IMR-90 (cell line): ENCODE measurements around the gene LTC4S. TPM values are rescaled to one million over a fixed set of nuclear protein-coding genes. Genes with fewer than 3 reads are reported as not detected.

Experiments
- ATAC-seq: fragments of 200-7000 bp; cut with Tn5 transposase; 2 replicates; pipeline ENCODE4 v1.9.1; 2020; ENCODE audit warnings: low read depth, mild to moderate bottlenecking, moderate library complexity
- BruUV-seq: library from RNA; stranded (reverse); fragments of 400-500 nt; replicated peaks from 2 replicates; lab custom pipeline; 2021; lab: Mats Ljungman, UMichigan
- CTCF ChIA-PET: fragments of 300-600 bp; formaldehyde crosslinking; extraction: SDS; loops from one replicate; lab custom pipeline; 2021; ENCODE audit warnings: antibody characterized with exemption; lab: Yijun Ruan, JAX
- POLR2A ChIA-PET: fragments of 300-600 bp; sonication (Branson Sonifier 250); formaldehyde crosslinking; loops from one replicate; lab custom pipeline; 2022; ENCODE audit warnings: antibody characterized with exemption; ENCODE audit not compliant: unreplicated experiment; lab: Charles Lee
- DNase-seq: peaks from one replicate; pipeline ENCODE4 v3.0.0; 2013
- H2AFZ ChIP-seq: replicated peaks from 2 replicates; pipeline ENCODE3; 2013; ENCODE audit warnings: low read length, mild to moderate bottlenecking; ENCODE audit not compliant: poor library complexity
- H2AK5ac ChIP-seq: 2 replicates; pipeline ENCODE4 v1.6.1; 2013; ENCODE audit warnings: low read depth, low read length, inconsistent platforms
- H2AK9ac ChIP-seq: replicated peaks from 2 replicates; pipeline ENCODE3; 2013; ENCODE audit warnings: mild to moderate bottlenecking, low read depth, low read length, moderate library complexity; ENCODE audit not compliant: poor library complexity
- H2BK120ac ChIP-seq: 2 replicates; pipeline ENCODE4 v1.6.1; 2013; ENCODE audit warnings: low read depth, low read length, inconsistent platforms
- H2BK15ac ChIP-seq: 3 replicates; pipeline ENCODE4 v1.6.1; 2013; ENCODE audit warnings: low read depth, low read length, inconsistent platforms
- H2BK20ac ChIP-seq: 2 replicates; pipeline ENCODE4 v1.6.1; 2013; ENCODE audit warnings: low read depth, mild to moderate bottlenecking, inconsistent platforms, low read length, moderate library complexity
- H2BK5ac ChIP-seq: 2 replicates; pipeline ENCODE4 v1.6.1; 2013; ENCODE audit warnings: mild to moderate bottlenecking, low read depth, low read length, inconsistent platforms; ENCODE audit not compliant: poor library complexity, severe bottlenecking
- H3K14ac ChIP-seq: replicated peaks from 2 replicates; pipeline ENCODE4 v1.6.1; 2013; ENCODE audit warnings: low read depth, low read length, inconsistent platforms
- H3K18ac ChIP-seq: 2 replicates; pipeline ENCODE4 v1.6.1; 2013; ENCODE audit warnings: low read depth, low read length, control low read depth
- H3K23ac ChIP-seq: 2 replicates; pipeline ENCODE4 v1.6.1; 2013; ENCODE audit warnings: low read depth, low read length, inconsistent platforms
- H3K27ac ChIP-seq: 2 replicates; pipeline ENCODE4 v1.5.1; 2013; ENCODE audit warnings: mild to moderate bottlenecking, control low read depth, low read length; ENCODE audit not compliant: insufficient read depth
- H3K27me3 ChIP-seq: 2 replicates; pipeline ENCODE4 v1.6.1; 2013; ENCODE audit warnings: low read length; ENCODE audit not compliant: control insufficient read depth, insufficient read depth
- H3K36me3 ChIP-seq: 2 replicates; pipeline ENCODE4 v1.6.1; 2013; ENCODE audit warnings: low read length, mixed read lengths; ENCODE audit not compliant: control insufficient read depth, insufficient read depth
- H3K4ac ChIP-seq: 2 replicates; pipeline ENCODE4 v1.6.1; 2013; ENCODE audit warnings: low read depth, low read length, inconsistent platforms
- H3K4me1 ChIP-seq: 2 replicates; pipeline ENCODE4 v1.6.1; 2013; ENCODE audit warnings: low read length, mixed read lengths; ENCODE audit not compliant: control insufficient read depth, insufficient read depth
- H3K4me2 ChIP-seq: 2 replicates; pipeline ENCODE4 v1.6.1; 2013; ENCODE audit warnings: low read depth, mild to moderate bottlenecking, control low read depth, low read length, moderate library complexity
- H3K4me3 ChIP-seq: 2 replicates; pipeline ENCODE4 v1.5.1; 2013; ENCODE audit warnings: low read depth, mild to moderate bottlenecking, control low read depth, low read length, moderate library complexity; ENCODE audit not compliant: insufficient read depth
- H3K56ac ChIP-seq: 2 replicates; pipeline ENCODE4 v1.6.1; 2013; ENCODE audit warnings: low read length, inconsistent platforms; ENCODE audit not compliant: insufficient read depth; ENCODE audit errors: extremely low read depth
- H3K79me1 ChIP-seq, 2 experiments: 2 replicates each; pipeline ENCODE4 v1.6.1; 2013; ENCODE audit warnings: low read length in 2 of 2, inconsistent platforms in 1 of 2, low read depth in 1 of 2
- H3K9ac ChIP-seq: 2 replicates; pipeline ENCODE4 v1.6.1; 2013; ENCODE audit warnings: low read depth, low read length, control low read depth
- H3K9me1 ChIP-seq: 2 replicates; pipeline ENCODE4 v1.6.1; 2013; ENCODE audit warnings: low read length, inconsistent platforms; ENCODE audit not compliant: insufficient read depth
- H3K9me3 ChIP-seq: 2 replicates; pipeline ENCODE4 v1.6.1; 2013; ENCODE audit warnings: low read length; ENCODE audit not compliant: control insufficient read depth, insufficient read depth
- H4K20me1 ChIP-seq: 2 replicates; pipeline ENCODE4 v1.6.1; 2013; ENCODE audit warnings: low read length, inconsistent platforms; ENCODE audit not compliant: insufficient read depth
- H4K5ac ChIP-seq: 2 replicates; pipeline ENCODE4 v1.6.1; 2013; ENCODE audit warnings: mild to moderate bottlenecking, low read depth, low read length, control low read depth
- H4K8ac ChIP-seq, 2 experiments: 2 replicates each; pipeline ENCODE4 v1.6.1; 2013; ENCODE audit warnings: low read depth in 2 of 2, low read length in 2 of 2, control low read depth in 1 of 2, inconsistent platforms in 1 of 2
- H4K91ac ChIP-seq: 2 replicates; pipeline ENCODE4 v1.6.1; 2013; ENCODE audit warnings: low read depth, low read length, inconsistent platforms; ENCODE audit not compliant: insufficient read depth
- CEBPB ChIP-seq: IDR thresholded peaks from 2 replicates; pipeline ENCODE4 v1.6.1; 2012; ENCODE audit warnings: low read depth, low read length, improper control_type of control experiment
- CTCF ChIP-seq: conservative IDR thresholded peaks from 2 replicates; pipeline ENCODE4 v1.5.1; 2012; ENCODE audit warnings: mild to moderate bottlenecking, low read depth, low read length, improper control_type of control experiment
- ELK1 ChIP-seq: fragments of 150-350 bp; IDR thresholded peaks from 2 replicates; pipeline ENCODE4 v1.6.1; 2016; ENCODE audit warnings: low read depth, mild to moderate bottlenecking, low read length, moderate library complexity, borderline replicate concordance
- FOS ChIP-seq: fragments of 150-350 bp; IDR thresholded peaks from 2 replicates; pipeline ENCODE4 v1.6.1; 2016; ENCODE audit warnings: low read depth, low read length
- MAZ ChIP-seq: IDR thresholded peaks from 2 replicates; pipeline ENCODE4 v1.6.1; 2012; ENCODE audit warnings: low read depth, mild to moderate bottlenecking, low read length, improper control_type of control experiment, moderate library complexity, borderline replicate concordance
- MXI1 ChIP-seq: IDR thresholded peaks from 2 replicates; pipeline ENCODE4 v1.6.1; 2012; ENCODE audit warnings: low read depth, mild to moderate bottlenecking, low read length, moderate library complexity, borderline replicate concordance
- NFE2L2 ChIP-seq: fragments of 150-350 bp; IDR thresholded peaks from 2 replicates; pipeline ENCODE4 v1.6.1; 2016; ENCODE audit warnings: low read depth, mild to moderate bottlenecking, low read length
- POLR2A ChIP-seq: IDR thresholded peaks from 2 replicates; pipeline ENCODE4 v1.6.1; 2012; ENCODE audit warnings: mild to moderate bottlenecking, low read depth, low read length
- RCOR1 ChIP-seq: IDR thresholded peaks from 2 replicates; pipeline ENCODE4 v1.6.1; 2012; ENCODE audit warnings: mild to moderate bottlenecking, low read length, improper control_type of control experiment; ENCODE audit not compliant: insufficient replicate concordance
- RFX5 ChIP-seq: IDR thresholded peaks from 2 replicates; pipeline ENCODE4 v1.8.0; 2012; ENCODE audit warnings: low read depth, mild to moderate bottlenecking, low read length, moderate library complexity
- SMC3 ChIP-seq: fragments of 150-350 bp; IDR thresholded peaks from 2 replicates; pipeline ENCODE4 v1.6.1; 2016; ENCODE audit warnings: low read depth, mild to moderate bottlenecking, antibody characterized with exemption, low read length, moderate library complexity
- WGBS, 2 experiments: methylation state at CpG; one replicate each; pipeline versions ENCODE4 v1.1.5 to v1.1.7; 2013; ENCODE audit warnings: missing lambda C conversion rate in 2 of 2; ENCODE audit not compliant: insufficient read length in 1 of 2; ENCODE audit errors: extremely low coverage in 2 of 2; 5-methylcytosine and 5-hydroxymethylcytosine counted together
- dilution Hi-C: fragments of 300-500 bp; cut with HindIII; formaldehyde crosslinking; loops from one replicate; pipeline ENCODE4 v1.14.3; 2018; ENCODE audit warnings: low sequenced_read_pairs; ENCODE audit not compliant: unreplicated experiment
- in situ Hi-C: fragments of 300-500 bp; cut with MboI; formaldehyde crosslinking; loops from 3 replicates; pipeline ENCODE4 v1.14.3; 2019; ENCODE audit warnings: low sequenced_read_pairs, inconsistent platforms, mixed read lengths
- intact Hi-C: fragments of 100-400 bp; cut with micrococcal nuclease; formaldehyde crosslinking; loops from 2 replicates; pipeline ENCODE4 v1.10.0; 2022
- polyA plus RNA-seq, 3 experiments: library from polyadenylated mRNA; depleted of rRNA; stranded (reverse); fragments of >200 nt; gene quantifications; 2 replicates each; pipeline ENCODE4 v1.2.3, GENCODE V29; 2012; ENCODE audit warnings: low replicate concordance in 1 of 3
- total RNA-seq: library from RNA; depleted of rRNA; stranded (reverse); fragments of >200 nt; gene quantifications from 2 replicates; pipeline ENCODE4 v1.2.3, GENCODE V29; 2012
- TF ChIP-seq, protein P1 (sequence below): fragments of 150-350 bp; IDR thresholded peaks from 2 replicates; pipeline ENCODE4 v1.6.1; 2017; ENCODE audit warnings: mild to moderate bottlenecking, antibody characterized with exemption, low read length, low read depth

The LTC4S gene
- total and polyA plus RNA-seq, 2 of the 4 experiments (the other 2 are of a cell fraction), result 0.72 TPM; not detected in 1

GRCh38 chr5:179832039-179832745 lies 38.4 kb downstream of the LTC4S start:
- POLR2A ChIA-PET, result no interaction called here
- H2AFZ ChIP-seq, result no peak overlapping the region
- dilution Hi-C loops, result no loop called here
- no peak overlapping the region for H2BK20ac ChIP-seq
- 97% methylated on average over 13 of the region's 20 CpGs; no CpG with 5 or more reads in 1 of the 2 experiments for WGBS, 2 experiments
- BruUV-seq, result no TSS peak
- no peak overlapping the region for H3K23ac ChIP-seq
- intact Hi-C loops, result no loop called here
- H4K20me1 ChIP-seq, result peaks cover 79% of the 10 kb centered on the region
- no peak overlapping the region for H3K56ac ChIP-seq
- CTCF ChIA-PET, result no interaction called here
- no peak overlapping the region for H3K4me3 ChIP-seq
- no peaks in the 10 kb centered on the region for H3K9me3 ChIP-seq
- H2BK15ac ChIP-seq, result no peak overlapping the region
- no peak for TF ChIP-seq MAZ
- TF ChIP-seq SMC3, result no peak
- no peak for TF ChIP-seq CEBPB
- no peak for TF ChIP-seq RCOR1
- TF ChIP-seq MXI1, result no peak
- no peak for TF ChIP-seq ELK1
- no peak for TF ChIP-seq RFX5
- no peak for TF ChIP-seq CTCF
- no peak; the same call in none of the 2 replicates for TF ChIP-seq POLR2A
- no peak for TF ChIP-seq NFE2L2
- no peak for TF ChIP-seq FOS
- TF ChIP-seq, protein P1, sequence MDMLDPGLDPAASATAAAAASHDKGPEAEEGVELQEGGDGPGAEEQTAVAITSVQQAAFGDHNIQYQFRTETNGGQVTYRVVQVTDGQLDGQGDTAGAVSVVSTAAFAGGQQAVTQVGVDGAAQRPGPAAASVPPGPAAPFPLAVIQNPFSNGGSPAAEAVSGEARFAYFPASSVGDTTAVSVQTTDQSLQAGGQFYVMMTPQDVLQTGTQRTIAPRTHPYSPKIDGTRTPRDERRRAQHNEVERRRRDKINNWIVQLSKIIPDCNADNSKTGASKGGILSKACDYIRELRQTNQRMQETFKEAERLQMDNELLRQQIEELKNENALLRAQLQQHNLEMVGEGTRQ, result no peak
- H3K79me1 ChIP-seq, result peaks cover 23 to 70% of the 10 kb centered on the region in 2 experiments
- no peak overlapping the region for H3K18ac ChIP-seq
- H3K27ac ChIP-seq, result no peak overlapping the region
- no peak overlapping the region for H3K9ac ChIP-seq
- no peak overlapping the region for H4K5ac ChIP-seq
- no peak overlapping the region for H3K4me2 ChIP-seq
- no peak for DNase-seq
- H3K4me1 ChIP-seq, result no peaks in the 10 kb centered on the region
- H3K27me3 ChIP-seq, result no peaks in the 10 kb centered on the region
- no peak for ATAC-seq
- no peak overlapping the region for H3K4ac ChIP-seq
- in situ Hi-C loops, result no loop called here
- no peak overlapping the region for H2BK5ac ChIP-seq
- no peak overlapping the region for H2BK120ac ChIP-seq
- peaks cover 5% of the 10 kb centered on the region for H3K9me1 ChIP-seq
- no peak overlapping the region for H2AK5ac ChIP-seq
- H3K14ac ChIP-seq, result no peak overlapping the region
- H4K8ac ChIP-seq, result no peak overlapping the region
- H4K91ac ChIP-seq, result no peak overlapping the region
- H2AK9ac ChIP-seq, result no peak overlapping the region
- H3K36me3 ChIP-seq, result peaks cover 73% of the 10 kb centered on the region
